Germinal center (tissue), 1 donor: ENCODE data around the gene CXCL17.

Source experiments
- DNase-seq: peaks from one replicate; pipeline ENCODE4 v3.0.0; 2012; ENCODE audit warnings: mixed read lengths, low spot score

The CXCL17 gene

DNA sequence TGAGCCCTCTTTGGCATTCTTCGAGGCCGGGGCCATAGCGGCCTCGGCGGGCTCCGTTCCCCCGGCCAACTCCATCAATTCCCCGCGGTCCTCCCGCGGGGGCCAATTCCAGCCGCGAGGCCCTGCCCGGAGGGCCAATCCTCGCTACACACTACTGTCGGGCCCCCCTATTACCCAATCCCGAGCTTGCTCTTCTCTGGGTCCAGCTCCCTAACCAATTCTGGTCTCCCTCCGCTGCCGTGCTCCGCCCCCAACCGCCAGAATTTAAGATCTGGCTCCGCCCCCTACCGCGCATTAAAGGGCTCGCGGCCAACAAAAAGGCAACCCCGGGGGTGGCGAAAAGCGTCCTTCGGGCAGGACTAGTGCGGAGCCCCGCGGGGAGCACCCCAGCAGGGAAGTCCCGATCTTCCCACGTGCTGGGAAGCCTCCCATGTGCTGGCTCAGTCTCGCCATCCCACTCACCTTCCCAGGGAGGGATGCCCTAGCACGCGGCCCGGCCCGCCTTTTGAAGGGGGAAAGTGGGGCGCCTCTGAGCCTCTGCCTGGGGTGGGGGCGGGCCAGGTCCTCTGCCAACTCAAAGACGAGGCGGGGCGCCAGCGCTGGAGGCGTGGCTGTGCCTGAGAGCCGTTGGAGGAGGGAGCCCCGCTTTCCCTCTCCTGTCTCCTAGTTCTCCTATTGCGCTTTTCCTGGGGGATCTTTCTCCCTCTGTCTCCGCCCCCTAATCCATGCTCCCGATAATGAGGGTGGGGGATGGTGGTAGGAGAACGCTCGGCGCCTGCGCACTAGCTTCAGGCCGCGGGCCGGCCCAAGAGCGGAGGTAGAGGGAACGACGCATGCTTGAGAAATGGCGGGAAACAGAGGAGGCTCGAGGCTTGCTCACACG is 19.0 kb downstream of the CXCL17 start:
- DNase-seq = peak; percentile 97

DNA sequence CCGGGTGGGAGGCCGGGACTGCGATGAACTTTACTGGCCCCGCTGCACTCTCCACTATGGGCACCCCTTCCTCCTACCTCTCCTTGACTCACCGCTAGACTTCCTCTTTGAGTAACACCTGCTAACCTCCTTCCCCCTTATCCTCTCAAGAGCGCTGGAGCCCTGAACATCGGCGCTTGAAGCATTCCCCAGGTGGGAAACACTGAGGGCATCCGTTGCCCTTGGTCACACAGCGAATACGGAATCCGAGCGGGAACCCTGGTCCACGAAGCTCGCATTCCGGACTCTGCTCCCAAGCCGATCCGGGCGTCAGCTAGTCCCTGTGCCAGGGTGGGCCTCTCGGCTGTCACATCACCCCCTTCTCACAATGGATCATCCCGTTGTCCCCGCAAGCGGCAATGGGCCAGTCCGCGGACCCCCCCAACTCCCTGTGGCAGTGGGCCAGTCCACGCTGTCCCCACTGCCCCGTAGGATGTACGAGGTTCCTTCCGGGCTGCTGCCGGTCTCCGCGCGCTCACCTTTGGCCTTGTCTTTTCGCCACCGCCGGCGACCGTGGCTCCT is 19.8 kb downstream of the CXCL17 start:
- DNase-seq = peak; percentile 81

DNA sequence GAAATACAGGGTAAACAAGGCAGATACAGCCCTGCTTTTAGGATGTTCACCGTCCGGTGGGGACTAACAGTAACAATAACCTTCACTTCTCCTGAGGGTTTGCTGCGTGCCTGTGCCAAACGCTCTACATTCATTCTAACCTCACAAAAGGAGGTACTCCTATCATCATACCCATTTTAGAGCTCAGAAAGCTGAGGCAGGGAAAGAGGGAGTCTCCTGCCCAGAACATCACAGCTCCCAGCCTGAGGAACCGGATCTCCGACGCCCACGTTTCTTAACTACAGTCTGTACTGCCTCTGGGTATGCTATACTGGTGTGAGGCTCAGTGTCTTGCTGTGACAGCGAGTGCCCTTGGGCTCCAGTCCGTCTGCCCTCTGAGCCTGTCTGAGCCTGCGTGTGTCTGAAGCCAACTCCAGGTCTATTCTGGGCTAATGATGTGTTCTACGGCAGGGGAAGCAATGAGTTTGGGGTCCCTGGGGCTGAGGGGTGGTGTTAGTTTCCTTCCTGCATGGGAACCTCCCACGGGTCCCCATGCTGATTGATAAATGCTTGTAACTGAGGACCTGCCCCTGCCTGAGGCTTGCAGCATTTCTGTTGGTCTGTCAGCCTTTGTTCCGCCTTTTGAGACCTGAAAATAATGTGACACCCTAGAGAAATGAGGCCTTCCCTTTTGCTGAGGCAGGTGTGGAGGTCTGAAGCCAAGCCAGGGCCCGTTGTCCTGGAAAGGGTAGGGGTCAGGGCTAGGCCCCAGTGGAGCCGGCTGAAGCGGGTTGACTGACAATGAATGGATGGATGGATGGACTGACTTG is 20.4 kb downstream of the CXCL17 start:
- peak; percentile 59 for DNase-seq

DNA sequence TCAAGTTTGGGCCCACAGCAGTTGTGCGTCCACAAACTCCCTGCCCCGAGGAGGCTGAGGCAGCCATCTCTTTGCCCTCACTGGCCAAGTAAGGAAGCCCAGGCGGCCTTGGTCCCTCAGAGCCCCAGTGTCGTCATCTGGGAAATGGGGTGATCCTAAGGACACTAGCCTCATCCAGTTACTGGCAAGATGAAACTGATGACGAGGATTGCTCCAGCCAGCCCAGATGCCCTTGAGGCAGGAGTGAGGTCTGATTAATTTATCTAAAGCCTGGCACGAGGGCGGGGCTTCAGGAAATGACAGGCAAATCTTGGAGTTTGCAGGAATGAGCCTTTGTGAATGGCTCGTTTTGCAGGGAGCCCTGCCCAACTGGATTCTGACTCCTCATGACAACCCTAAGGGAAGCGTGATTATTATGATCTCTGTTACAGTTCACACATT is 21.1 kb downstream of the CXCL17 start:
- DNase-seq = no peak

DNA sequence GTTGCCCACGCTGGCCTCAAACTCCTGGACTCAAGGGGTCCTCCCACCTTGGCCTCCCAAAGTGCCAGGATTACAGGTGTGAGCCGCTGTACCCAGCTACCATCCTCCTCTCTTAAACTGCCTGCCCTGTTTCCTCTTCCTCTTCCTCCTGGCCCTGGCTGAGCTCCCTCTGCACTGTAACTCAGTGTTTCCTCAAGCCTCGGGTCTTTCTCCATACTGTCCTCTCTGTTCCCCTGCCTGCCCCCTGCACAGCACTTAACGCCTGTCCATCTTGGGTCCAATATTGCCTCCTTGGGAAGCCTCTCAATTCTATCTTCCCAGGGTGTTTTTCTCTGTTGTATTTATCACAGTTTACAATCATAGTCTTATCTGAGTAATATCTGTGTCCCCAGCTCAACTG is 21.6 kb downstream of the CXCL17 start:
- DNase-seq = no peak

DNA sequence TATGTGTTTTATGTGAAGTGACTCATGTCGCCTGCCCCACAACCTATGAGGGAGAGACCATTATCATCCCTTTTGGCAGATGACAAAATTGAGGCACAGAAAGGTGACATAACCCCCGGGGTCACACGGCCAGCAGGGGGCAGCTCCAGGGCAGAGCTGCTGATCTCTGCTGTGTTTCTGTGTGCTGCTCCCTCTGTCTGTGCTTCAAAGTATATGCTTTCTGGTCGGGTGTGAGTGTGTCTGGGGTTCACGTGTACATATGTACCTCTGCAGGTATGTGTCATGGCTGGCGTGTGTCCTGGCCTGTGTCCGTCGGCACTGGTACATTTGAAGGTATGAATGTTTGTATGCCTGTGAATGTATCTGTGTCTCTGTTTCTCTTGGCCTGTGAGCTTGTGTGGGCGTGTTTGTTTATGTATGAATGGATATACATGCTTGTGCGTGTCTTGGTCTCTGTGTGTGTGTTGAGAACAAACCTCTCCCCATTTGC is 22.6 kb downstream of the CXCL17 start:
- peak; percentile 90 for DNase-seq

DNA sequence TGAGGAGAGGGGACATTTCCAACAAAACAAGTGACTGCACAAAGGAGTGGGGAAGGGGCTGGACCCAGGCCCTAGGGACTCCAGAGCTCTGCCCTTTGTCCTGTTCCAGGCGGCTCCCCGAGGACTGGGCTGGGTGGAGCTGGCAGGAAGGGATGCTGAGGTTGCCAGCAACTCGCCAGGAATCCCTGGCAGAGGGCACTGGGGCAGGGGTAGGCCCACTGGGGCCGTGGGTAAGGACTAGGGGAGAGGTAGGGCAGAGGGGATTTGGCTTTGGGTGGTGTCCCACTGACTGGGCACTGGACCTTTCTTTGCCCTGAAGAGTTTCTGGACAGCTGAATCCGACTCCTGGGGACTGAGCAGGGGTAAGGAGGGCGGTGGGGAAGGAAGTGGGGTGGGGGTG is 23.4 kb downstream of the CXCL17 start:
- DNase-seq = no peak

DNA sequence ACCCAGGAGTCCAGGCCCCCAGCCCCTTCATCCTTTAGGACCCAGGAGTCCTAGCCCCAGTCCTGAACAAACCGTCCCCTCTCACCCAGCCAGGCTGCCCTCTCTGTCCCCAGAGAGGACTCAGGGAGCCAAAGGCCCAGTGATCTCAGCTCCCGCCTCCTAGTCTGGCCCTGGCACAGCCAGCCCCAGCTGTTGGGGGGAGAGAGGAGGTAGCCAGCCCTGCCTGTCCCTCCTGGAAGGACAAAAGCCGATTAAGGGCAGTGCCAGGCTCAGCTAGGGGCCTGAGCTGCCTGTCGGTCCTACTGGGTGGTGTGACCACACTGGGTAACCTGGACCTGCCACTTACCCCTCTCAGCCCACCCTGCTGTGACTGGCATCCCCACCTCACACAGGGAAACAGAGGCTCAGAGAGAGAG is 30.1 kb downstream of the CXCL17 start:
- no peak for DNase-seq

DNA sequence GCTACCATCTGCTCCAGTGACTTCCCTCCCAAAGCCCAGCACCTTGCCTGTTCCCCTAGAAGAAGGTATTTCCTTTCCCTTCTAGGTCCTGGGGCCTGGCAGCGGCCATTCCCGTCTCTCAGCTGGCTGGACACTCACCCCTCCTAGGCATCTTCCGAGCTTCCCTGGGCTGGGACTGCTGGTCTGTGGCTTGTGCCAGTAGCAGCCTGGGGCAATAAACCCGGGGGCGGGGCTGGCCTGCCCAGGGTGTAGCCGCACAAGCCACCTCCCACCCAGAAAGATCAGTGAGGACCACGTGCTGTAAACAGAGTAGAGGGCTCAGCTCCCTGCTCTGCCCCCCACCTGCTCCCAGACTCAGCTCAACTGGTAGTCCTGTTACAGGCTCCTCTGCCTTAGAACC is 30.5 kb downstream of the CXCL17 start:
- no peak for DNase-seq

DNA sequence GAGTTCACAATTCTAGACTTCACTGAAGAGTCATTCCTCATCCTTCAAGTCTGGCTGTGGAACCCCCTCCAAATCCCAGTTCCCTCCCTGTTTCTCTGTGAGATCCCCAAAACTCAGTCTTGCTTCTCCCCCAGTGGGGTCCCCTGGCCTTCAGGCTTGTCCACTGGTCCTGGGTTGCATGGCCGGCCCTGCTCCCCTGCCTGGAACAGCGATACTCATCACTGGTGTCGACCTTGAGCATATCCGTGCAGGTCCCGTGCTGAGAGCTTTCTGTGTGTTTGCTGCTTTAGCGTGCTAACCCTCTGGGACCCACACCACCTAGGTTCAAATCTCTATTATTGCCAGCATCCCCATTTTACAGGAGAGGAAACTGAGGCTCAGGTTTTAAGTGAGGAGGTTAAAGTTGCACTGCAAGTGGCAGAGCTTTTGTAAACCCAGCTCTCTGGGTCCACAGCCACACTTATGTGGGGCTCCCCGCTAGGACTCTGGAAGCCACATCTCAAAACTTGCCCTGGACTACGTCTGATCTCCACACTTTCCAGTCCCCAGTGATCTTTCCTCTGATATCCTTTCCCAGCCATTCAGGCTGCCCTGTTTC is 31.1 kb downstream of the CXCL17 start:
- no peak for DNase-seq

DNA sequence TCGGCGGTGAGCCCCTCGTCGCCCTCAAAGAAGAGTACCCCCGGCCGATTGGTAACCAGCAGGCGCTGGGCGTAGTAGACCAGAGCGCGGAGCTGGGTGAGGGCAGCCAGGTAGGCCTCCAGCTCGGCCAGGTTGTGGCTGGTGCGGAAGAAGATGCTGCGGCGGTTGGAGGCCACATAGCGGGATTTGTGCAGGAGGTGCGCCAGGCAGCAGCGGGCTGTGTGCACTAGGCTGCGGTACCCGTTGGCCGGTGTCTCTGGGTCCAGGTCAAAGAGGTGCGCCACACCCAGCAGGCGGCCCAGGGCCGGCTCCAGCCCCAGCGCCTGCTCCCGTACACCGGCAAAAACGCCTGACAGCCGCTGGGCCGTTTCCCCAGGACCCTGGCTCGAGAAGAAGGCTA is 32.4 kb downstream of the CXCL17 start:
- no peak for DNase-seq

DNA sequence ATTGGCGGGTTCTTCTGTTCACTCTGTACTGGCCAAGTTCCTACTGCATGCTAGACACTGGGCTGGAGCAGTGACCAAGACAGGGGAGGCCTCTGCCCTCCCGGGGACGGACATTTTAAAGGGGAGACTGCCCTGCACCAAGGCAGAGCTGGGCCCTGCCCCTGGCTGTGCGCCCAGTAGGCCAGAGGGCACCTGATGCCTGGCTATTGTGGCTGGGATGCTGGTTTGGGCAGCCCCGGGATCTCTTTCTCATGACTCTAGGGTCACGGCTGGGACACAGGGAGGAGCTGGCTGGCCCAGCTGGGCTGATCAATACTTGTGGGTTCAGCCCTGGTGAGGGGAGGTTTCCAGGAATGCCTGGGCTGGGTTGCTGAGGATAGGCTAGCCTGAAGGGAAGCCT is 33.3 kb downstream of the CXCL17 start:
- no peak for DNase-seq

DNA sequence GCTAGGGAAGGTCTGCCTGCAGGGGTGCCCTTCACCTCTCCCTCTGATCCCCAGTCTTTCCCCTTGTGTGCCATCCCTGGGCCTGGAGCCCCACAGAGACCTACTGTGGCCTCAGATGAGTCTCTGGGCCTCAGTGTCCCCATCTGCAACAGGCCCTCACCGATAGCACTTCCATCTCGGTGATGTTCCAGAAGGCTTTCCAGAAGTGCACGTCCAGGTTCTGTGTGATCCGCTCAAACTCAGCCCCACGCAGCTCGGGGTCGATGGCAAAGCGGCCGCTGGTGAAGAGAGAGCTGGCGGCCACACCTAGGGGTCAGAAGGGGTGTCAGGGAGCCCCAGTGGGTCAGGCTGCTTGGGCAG is 35.0 kb downstream of the CXCL17 start:
- DNase-seq = no peak

DNA sequence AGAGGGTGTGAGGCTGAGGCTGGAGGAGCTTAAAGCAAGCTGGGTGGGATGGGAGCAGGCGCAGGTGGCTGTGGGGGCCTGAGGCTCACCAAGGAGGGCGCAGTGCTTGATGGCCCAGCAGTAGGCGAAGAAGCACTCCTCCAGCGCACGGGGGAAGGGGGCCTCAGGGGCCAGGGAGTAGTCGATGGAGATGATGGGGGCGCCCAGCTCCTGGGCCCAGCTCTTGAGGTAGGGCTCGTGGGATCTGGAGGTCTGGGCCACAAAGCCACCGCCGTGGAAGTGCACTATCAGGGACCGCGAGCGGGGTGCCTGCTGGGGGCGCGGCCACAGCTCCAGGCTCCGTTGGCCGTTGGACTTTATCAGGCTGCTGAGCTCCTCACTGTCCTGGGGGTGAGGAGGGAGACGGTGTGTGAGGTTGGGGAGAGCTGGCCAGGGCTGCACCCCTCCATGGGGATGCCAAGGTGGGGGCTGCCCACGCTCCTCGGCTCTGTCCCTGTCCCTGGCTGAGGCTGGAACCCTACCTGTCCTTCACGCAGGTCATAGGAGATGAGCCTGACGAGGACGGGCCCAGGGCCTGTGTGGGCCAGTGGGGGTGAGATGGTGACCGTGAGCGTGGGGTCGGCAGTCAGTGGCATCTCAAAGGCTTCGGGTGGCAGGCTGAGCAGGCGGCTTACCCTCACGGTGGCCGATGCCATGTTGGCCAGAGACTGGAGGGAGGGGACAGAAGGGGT is 35.5 kb downstream of the CXCL17 start:
- no peak for DNase-seq

DNA sequence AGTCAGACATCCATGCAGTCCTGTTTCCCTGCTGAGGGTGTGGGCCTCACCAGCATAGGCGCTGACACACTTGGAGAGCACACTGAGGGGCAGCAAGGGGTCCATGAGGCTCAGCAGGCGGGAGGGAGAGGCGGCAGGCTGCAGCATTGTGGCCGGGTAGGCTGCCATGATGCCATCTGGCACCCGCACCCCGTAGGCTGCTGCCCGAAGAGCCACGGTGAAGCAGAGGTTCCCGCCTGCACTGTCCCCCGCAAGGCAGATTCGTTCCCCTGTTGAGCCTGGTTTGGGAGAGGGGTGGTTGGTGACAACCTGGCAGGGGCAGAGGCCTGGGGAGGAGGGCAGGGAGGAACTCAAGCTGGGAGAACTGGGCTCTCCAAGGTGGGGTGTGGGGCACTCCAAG is 36.6 kb downstream of the CXCL17 start:
- DNase-seq = no peak

DNA sequence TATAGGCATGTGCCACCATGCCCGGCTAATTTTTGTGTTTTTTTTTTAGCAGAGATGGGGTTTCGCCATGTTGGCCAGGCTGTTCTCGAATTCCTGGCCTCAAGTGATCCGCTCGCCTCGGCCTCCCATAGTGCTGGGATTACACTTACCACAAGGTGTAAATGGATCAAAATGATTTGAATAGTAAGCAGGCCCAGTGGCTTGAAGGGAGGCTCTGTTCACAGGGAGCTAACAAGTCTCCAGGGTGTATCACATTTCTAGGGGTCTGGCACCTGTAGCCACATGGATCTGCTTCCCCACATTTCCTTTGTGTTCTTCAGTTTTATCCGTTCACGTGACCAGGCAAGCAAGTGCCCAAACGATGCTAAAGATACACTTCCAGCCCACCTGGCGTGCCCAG is 39.2 kb downstream of the CXCL17 start:
- DNase-seq = no peak

DNA sequence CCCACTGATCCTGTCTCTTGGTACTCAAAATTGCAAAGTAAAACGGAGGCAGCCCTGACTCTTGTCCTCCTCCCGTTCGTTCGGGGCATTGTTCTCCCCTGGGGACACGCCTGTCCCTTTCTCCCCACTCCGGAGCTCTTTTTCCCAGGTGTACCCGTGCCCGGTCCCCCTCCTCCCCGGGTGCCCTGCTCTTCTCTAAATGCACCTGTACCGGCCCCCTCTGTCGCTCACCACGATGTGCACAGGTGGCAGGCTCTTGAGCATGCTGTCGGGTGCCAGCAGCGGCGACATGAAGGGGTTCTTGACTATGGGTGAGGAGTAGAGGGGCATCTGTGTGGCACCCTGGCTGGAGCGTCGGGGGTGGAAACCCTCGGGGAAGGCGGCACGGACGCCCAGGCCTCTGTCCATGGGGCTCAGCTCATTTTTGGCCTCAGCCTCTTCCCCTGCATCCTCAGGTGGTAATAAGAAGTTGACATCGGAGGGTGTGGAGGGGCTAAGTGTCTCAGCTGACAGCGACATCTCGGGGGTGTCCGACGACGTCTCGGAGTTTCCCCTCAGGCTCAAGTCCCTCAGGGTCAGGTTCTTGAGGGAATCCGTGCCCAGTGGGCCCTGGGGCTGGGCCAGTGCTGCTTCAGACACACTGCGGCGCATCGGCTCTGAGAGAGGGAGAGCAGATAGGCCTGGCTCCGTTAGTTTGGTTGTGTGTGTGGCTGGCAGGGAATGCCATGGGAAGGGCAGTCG is 40.2 kb downstream of the CXCL17 start:
- no peak for DNase-seq

DNA sequence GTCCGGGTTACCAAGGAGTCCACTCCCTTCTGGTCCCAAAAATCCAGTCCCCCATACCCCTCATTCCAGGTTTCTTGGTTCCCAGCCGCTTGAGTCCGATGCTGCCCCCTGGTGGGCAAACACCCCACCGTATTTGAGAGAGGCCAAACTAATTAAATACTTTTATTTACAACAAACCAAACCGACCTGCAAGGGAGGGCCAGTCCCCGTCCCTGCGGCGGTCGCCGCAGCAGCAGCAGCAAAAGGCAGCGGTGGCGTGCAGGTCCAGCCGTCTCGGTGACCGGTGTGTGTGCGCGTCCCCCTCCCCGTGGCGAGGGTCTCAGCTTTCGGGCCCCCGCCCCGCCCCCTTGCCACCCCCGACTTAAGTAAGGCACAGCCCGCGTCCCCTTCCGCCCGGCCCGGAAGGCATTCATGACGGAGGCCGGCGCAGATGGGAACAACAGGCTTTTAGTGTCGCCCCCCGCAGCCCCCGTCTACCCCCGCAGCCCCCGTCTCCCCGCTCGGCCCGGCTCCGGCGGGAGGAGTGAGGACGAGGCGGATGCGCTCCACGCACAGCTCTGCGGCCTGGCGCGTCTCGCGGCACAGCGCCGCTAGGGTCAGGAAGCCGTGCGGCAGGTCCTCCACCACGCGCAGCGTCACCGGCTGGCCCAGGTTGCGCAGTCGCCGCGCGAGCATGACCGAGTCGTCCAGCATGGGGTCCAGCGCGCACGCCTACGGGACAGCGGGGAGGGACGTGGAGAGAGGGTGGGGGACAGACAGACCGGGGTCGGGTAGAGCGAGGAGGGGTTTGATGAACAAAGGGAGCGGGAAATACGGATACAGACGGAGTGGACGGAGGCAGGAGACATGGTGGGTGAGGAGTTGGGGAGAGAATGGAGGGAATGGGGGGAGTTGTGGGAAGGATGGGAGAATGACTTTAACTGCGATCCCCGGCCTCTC is 41.1 kb downstream of the CXCL17 start:
- peak; percentile 80 for DNase-seq

DNA sequence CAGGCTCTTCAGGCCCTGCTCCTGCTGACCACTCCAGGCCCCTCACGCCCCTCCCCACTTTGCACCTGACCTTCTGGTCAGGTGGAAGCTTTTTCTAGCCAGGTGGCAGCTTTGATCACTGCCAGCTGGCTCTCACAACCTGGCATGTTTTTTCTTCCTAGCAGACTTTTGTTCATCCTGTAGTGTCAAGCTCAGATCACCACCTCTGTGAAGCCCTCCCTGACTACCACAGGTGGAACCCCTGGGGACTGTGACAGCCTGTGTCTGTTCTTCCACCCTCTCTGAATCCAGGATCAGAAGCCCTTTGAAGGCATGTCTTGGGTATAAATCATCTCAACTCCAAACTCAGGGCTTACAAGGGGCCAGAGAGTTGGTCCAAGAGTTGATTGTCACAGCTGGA is 42.3 kb downstream of the CXCL17 start:
- DNase-seq = no peak
